ENCODE results near the gene GAD1. TPM values are rescaled to one million over a fixed set of nuclear protein-coding genes. Genes with fewer than 3 reads are reported as not detected.

GAD1 gene
- total RNA-seq, 1 donor from 2014 or later = 13.3 TPM

DNA sequence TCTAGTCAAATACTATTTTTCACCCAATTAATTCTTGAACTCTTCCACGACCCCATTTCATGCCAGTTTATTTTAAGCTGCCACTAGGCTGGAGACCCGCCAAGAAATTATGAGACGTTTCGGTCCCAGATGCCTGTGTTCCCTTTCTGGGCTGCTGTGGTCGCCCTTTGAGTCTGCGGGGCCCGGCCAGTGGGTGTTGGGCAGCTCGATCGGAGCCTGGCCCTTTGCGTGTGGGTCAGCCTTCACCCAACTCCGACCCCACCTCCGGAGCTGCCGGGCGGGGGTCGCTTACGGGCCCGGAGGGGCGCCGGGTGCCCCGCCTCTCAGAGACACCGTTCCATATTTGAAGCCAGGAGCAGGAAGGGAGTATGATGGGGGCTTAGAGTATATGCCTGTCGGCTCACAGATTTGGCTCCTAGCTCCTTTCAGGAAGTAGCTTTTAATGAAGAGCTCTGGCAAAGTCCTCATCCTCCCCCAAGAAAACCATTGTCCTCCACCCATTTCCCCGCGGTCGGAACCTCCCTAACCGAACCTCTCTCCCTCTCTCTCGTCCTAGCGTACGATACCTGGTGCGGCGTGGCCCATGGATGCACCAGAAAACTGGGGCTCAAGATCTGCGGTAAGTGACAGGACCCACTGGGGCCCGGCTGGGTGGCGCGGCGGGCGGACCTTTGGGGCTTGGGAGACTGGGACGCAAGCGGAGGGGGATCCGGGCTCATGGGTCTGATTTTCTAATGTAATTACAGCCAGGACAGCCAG, 5.0 kb downstream of the GAD1 start:
- Mint-ChIP-seq H3K4me1 (peaks cover 34% of the 10 kb centered on the region), H3K27ac (no peak overlapping the region), H3K9me3 (no peaks in the 10 kb centered on the region), H3K36me3 (ENCODE audit: low read depth) (peaks cover 8% of the 10 kb centered on the region), H3K27me3 (peaks cover 78% of the 10 kb centered on the region), H3K4me3 (peak overlapping the region; percentile 76)
- intact Hi-C loops (cut with micrococcal nuclease) = no loop called here
- no peak for DNase-seq

DNA sequence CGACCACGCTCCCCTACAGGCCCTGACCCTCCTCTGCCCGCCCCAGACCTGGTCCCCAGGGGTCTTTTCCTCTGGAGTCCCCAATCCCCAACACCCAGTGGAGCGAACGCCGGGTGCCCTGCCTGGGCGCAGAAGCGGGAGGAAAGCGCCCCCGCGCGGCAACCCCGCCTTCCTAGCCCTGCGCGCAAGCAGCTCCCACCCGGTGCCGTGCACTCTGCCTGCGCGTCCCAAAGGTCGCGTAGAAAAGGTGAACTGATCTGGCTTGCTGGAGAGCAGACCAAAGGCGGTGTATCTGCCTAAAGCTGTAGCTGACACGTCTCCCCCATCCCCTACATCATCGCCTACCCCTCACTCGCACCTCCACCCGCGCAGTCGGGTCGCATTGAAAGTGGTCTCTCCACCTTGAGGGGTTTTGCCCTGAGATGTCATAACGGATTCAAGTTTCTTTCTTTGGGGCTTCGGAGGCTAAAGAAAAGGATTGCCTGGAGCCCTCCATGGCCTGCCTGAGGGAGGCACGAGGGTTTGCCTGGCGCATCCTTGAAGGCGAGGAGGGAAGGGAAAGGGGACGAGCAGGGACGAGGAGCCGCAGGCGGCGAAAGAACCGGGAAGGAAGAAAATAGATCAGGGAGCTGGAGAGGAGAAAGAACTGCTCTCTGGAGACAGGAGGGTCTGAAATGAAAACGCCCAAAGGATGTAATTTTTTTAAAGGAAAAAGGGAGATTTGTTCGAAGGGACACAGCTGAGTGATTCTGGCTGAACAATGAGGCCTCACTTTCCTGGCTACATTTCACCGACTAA, 5.8 kb downstream of the GAD1 start:
- H3K27ac Mint-ChIP-seq = no peak overlapping the region
- H3K27me3 Mint-ChIP-seq = peaks cover 80% of the 10 kb centered on the region
- H3K4me1 Mint-ChIP-seq = peaks cover 30% of the 10 kb centered on the region
- no peaks in the 10 kb centered on the region for H3K9me3 Mint-ChIP-seq
- peaks cover 8% of the 10 kb centered on the region for H3K36me3 Mint-ChIP-seq (ENCODE audit: low read depth)
- intact Hi-C loops (cut with micrococcal nuclease) = loop anchor here (1.0 kb wide), 1 partner anchor 7 kb away; no protein-coding TSS in a partner anchor
- DNase-seq = peak; percentile 78
- peak overlapping the region; percentile 53 for H3K4me3 Mint-ChIP-seq

DNA sequence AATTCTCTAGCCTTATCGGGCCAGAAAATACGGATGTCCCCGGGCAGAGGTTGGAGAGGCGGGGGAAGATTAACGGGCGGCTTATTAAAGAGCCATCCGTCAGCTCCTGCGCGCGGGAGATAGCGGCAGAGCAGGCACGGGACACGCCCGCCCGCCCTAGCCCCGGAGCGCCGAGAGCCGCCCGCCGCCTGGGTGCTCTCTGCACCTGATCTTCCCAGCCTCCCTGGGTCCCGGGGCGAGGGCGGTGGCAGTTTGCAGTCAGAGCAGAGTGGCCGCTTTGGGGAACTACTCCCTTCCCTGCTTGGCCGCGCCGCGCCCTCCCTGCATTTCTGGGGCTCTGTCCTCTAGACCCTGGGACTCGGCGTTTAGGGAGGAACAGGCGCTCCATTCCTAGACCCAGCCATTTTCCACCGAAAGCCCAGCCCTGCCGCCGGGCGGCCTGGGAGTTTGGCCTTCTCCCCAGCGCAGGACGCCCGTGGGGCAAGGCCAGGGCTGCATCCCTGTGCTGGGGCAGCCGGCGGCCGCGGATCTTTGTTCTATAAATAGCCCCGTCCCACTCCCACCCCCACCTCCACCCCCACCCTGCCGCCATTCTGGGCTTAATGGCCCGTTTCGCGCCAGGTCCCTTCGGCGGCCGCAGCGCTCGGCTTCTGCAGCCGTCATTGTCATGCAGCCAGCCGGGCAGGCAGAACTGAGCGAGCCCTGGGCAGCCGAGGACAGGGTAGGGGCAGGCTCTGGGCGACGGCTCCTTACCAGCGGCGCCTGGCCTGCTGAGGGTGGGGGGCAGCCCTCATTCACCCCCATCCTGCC, 6.6 kb downstream of the GAD1 start:
- H3K4me3 Mint-ChIP-seq = no peak overlapping the region
- peaks cover 29% of the 10 kb centered on the region for H3K4me1 Mint-ChIP-seq
- H3K36me3 Mint-ChIP-seq (ENCODE audit: low read depth) = peaks cover 8% of the 10 kb centered on the region
- H3K27me3 Mint-ChIP-seq = peaks cover 79% of the 10 kb centered on the region
- no peaks in the 10 kb centered on the region for H3K9me3 Mint-ChIP-seq
- no peak for DNase-seq
- intact Hi-C loops (cut with micrococcal nuclease) = loop anchor here (1.0 kb wide), 1 partner anchor 8 kb away; no protein-coding TSS in a partner anchor
- no peak overlapping the region for H3K27ac Mint-ChIP-seq

DNA sequence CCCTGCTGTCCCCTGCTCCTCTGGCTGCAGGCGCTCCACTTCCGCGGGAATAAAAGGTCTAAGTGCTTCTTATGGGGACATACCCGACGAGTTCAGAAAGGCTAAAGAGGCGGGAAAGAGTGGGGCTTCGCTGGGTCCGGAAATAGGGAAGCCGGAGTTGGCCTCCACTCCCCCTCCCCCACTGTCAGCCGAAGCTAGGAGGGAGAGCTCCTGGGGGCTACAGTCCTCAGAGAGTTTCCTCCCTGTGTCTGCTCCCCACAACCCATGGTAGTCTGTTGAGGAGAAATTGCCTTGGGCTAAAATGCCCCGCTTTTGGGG, 7.2 kb downstream of the GAD1 start:
- Mint-ChIP-seq H3K27ac (no peak overlapping the region), H3K4me3 (no peak overlapping the region), H3K9me3 (no peaks in the 10 kb centered on the region), H3K4me1 (peaks cover 23% of the 10 kb centered on the region), H3K36me3 (ENCODE audit: low read depth) (peaks cover 8% of the 10 kb centered on the region), H3K27me3 (peaks cover 79% of the 10 kb centered on the region)
- intact Hi-C loops (cut with micrococcal nuclease) = loop anchor here (1.0 kb wide), 1 partner anchor 9 kb away; no protein-coding TSS in a partner anchor
- DNase-seq = no peak

DNA sequence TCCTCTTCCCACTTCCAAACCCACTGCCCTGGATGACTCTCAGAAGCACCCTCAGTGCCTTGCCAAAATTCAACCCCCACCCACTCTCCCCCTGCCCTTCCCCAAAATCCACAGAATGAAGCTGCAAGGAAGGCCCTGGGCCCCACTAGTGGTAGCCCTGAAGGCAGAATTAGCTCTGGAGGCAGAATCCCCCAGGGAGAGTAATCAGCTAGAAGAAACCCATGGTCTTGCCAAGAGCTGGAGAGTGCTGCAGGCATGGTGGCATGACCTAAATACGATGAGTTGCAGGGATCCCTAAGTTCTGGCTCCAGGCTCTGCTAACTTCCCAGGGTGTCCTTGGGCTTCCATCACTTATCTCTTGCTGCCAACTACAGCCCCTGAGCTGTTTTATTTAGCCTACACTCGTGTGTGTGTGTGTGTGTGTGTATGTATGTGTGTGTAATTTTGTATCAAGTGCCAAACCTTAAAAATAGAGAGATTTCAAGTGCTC, 7.9 kb downstream of the GAD1 start:
- intact Hi-C loops (cut with micrococcal nuclease) = no loop called here
- Mint-ChIP-seq H3K9me3 (no peaks in the 10 kb centered on the region), H3K4me1 (peaks cover 23% of the 10 kb centered on the region), H3K27me3 (peaks cover 75% of the 10 kb centered on the region), H3K4me3 (no peak overlapping the region), H3K27ac (no peak overlapping the region), H3K36me3 (ENCODE audit: low read depth) (peaks cover 8% of the 10 kb centered on the region)
- no peak for DNase-seq

DNA sequence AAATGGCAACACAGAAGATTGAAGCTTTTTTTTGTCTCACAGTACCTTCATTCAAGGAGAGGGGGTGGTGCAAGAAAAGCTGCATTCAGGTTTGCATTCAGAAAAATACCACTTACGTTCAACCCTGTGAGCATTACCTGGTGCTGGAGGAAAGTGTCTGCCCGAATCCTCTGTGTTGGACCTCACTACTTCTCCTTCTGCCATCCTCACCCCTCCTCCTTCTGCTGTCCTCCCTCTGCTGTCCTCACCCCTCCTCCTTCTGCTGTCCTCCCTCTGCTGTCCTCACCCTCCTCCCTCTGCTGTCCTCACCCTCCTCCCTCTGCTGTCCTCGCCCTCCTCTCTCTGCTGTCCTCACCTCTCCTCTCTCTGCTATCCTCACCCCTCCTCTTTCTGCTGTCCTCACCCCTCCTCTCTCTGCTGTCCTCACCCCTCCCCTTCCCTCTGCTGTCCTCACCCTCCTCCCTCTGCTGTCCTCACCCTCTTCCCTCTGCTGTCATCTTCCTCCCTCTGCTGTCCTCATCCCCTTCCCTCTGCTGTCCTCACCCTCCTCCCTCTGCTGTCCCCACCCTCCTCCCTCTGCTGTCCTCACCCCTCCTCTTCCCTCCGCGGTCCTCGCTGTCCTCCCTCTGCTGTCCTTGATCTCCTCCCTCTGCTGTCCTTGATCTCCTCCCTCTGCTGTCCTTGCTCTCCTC, 11.3 kb downstream of the GAD1 start:
- Mint-ChIP-seq H3K4me3 (no peak overlapping the region), H3K36me3 (ENCODE audit: low read depth) (peaks cover 2% of the 10 kb centered on the region), H3K27me3 (peaks cover 47% of the 10 kb centered on the region), H3K27ac (no peak overlapping the region), H3K4me1 (peaks cover 3% of the 10 kb centered on the region), H3K9me3 (no peaks in the 10 kb centered on the region)
- DNase-seq = no peak
- intact Hi-C loops (cut with micrococcal nuclease) = no loop called here

DNA sequence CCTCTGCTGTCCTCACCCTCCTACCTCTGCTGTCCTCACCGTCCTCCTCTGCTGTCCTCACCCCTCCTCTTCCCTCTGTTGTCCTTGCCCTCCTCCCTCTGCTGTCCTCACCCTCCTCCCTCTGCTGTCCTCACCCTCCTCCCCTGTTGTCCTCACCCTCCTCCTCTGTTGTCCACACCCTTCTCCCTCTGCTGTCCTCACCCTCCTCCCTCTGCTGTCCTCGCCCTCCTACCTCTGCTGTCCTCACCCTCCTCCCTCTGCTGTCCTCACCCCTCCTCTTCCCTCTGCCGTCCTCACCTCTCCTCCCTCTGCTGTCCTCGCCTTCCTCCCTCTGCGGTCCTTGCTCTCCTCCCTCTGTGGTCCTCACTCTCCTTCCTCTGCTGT, 11.8 kb downstream of the GAD1 start:
- H3K4me1 Mint-ChIP-seq = peaks cover 3% of the 10 kb centered on the region
- intact Hi-C loops (cut with micrococcal nuclease) = no loop called here
- H3K36me3 Mint-ChIP-seq (ENCODE audit: low read depth) = peaks cover 2% of the 10 kb centered on the region
- no peak for DNase-seq
- H3K27me3 Mint-ChIP-seq = peaks cover 47% of the 10 kb centered on the region
- no peaks in the 10 kb centered on the region for H3K9me3 Mint-ChIP-seq
- no peak overlapping the region for H3K4me3 Mint-ChIP-seq
- H3K27ac Mint-ChIP-seq = no peak overlapping the region

DNA sequence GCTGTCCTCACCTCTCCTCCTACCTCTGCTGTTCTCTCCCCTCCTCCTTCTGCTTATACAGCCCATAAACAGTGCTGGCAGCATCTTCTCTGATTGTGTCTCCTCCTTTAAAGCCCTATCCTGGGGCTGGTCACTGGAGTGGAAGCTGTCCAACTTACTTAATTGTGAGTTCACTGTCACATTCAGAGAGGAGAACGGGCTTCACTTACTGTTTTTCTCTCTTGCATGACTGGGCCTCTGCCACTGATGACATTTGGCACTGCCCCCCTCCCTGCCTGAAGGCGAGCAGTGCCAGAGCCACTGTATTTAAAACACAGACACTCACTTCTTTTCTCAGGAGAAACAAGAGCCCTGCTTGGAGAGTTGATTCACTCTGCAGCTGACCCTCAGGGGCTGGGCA, 12.3 kb downstream of the GAD1 start:
- Mint-ChIP-seq H3K36me3 (ENCODE audit: low read depth) (peaks cover 2% of the 10 kb centered on the region), H3K9me3 (no peaks in the 10 kb centered on the region), H3K27me3 (peaks cover 43% of the 10 kb centered on the region), H3K4me3 (no peak overlapping the region), H3K4me1 (peaks cover 3% of the 10 kb centered on the region), H3K27ac (no peak overlapping the region)
- intact Hi-C loops (cut with micrococcal nuclease) = no loop called here
- DNase-seq = no peak

DNA sequence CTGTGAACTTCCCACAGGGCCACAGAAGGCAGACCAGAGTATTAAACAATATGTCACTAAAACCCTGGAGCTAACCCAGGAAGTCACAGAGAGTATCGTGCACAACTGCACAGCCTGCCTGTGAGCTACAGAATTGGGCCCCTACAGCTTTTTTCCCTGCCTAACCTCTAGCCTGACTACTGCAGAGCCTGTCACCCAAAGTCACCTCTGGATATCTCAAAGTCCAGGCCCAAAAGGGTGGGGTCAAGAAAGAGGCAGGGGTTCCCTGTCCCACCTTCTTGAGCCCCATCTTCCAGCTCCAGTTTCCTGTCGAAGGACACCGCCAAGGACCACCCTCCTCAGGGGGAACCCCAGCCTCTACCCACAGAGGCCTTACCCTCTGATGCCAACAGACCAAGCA, 13.5 kb downstream of the GAD1 start:
- Mint-ChIP-seq H3K9me3 (no peaks in the 10 kb centered on the region), H3K27me3 (peaks cover 33% of the 10 kb centered on the region), H3K27ac (no peak overlapping the region), H3K4me3 (no peak overlapping the region), H3K4me1 (peaks cover 3% of the 10 kb centered on the region), H3K36me3 (ENCODE audit: low read depth) (peaks cover 2% of the 10 kb centered on the region)
- no peak for DNase-seq
- intact Hi-C loops (cut with micrococcal nuclease) = no loop called here

DNA sequence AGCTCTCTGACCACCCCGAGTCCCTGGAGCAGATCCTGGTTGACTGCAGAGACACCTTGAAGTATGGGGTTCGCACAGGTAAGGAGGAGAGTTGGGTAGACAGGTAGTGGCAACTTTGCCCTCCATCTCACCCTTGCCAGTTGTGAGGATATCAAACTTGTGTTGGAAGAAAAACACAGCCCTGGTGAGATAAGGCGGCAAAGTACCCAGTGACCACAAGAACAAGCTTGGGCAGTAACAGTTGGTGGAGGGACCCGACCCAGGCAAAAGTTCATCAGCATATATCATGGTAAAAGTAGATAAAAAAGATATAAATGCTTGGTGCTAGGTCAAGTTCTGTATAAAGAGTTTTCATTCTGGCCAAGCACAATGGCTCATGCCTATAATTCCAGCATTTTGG, 14.4 kb downstream of the GAD1 start:
- Mint-ChIP-seq H3K27me3 (peaks cover 28% of the 10 kb centered on the region), H3K4me3 (no peak overlapping the region), H3K36me3 (ENCODE audit: low read depth) (peaks cover 2% of the 10 kb centered on the region), H3K4me1 (peaks cover 3% of the 10 kb centered on the region), H3K9me3 (no peaks in the 10 kb centered on the region), H3K27ac (no peak overlapping the region)
- intact Hi-C loops (cut with micrococcal nuclease) = no loop called here
- no peak for DNase-seq

DNA sequence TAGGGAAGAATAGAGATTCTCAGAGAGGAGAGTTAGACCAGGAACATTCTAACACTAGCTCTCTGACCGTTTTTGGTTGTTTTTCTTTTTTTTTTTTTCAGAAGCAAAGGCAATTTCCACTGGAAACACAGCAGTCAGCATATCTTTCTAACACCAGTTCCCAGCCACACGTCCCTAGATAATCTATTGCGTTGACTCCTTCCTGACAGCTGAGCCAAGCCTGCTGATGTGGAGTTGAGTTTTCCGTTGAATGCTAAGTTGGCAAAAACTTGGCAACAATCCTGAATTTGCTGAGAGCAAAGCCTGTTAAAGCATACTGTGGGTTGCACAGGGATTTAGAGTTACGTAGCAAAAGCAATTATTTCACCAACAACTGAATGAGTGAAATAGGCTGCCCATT, 19.3 kb downstream of the GAD1 start:
- intact Hi-C loops (cut with micrococcal nuclease) = no loop called here
- no peaks in the 10 kb centered on the region for H3K4me1 Mint-ChIP-seq
- no peaks in the 10 kb centered on the region for H3K9me3 Mint-ChIP-seq
- no peak overlapping the region for H3K4me3 Mint-ChIP-seq
- no peak overlapping the region for H3K27ac Mint-ChIP-seq
- no peak for DNase-seq
- H3K36me3 Mint-ChIP-seq (ENCODE audit: low read depth) = peaks cover 4% of the 10 kb centered on the region
- peaks cover 4% of the 10 kb centered on the region for H3K27me3 Mint-ChIP-seq

DNA sequence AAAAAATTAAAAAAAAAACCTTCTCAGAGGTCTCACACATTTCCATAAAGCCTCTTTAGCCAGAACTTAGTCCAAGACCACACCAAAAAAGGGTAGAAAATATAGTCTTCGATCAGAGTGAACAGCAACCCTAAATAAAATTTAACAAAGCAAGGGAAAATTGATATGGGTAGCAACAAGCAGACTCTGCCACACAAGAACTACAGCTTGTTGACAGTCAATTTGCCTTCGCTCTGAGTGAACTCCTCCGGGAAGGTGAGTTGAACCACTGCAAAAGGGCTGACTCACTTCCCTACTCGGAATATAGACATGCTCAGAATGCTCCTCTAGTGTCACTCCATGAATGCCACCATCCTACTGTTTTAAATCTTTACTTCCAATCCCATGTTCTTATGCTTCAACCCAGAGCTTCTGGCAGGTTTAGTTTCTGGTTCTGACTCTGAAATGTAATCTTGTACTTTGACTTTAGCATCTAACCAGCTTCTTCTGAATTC, 24.1 kb downstream of the GAD1 start:
- Mint-ChIP-seq H3K36me3 (ENCODE audit: low read depth) (peaks cover 6% of the 10 kb centered on the region), H3K4me3 (no peak overlapping the region), H3K9me3 (peaks cover 8% of the 10 kb centered on the region), H3K27me3 (peaks cover 2% of the 10 kb centered on the region), H3K4me1 (peaks cover 22% of the 10 kb centered on the region), H3K27ac (no peak overlapping the region)
- intact Hi-C loops (cut with micrococcal nuclease) = no loop called here
- DNase-seq = no peak

DNA sequence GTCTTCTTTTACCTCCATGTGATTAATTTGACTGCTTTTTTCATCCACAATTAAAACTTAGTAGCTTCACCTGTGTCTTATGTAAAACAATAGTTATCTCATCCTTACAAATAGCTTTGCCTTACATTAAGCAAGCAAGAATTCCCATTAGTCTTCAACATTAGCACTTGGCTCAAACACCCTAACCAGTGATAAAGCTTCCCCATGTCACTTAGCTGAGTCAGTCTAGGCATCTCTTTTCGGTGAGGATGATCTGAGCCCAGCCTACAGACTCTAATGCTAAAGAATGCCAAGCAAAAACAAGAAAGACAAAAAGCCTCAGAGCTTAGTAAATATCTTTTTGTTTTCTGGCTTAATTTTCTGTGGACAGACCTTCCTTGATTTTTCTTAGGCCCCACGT, 26.1 kb downstream of the GAD1 start:
- H3K27me3 Mint-ChIP-seq = peaks cover 2% of the 10 kb centered on the region
- peaks cover 8% of the 10 kb centered on the region for H3K9me3 Mint-ChIP-seq
- intact Hi-C loops (cut with micrococcal nuclease) = no loop called here
- no peak overlapping the region for H3K27ac Mint-ChIP-seq
- peaks cover 7% of the 10 kb centered on the region for H3K36me3 Mint-ChIP-seq (ENCODE audit: low read depth)
- H3K4me3 Mint-ChIP-seq = no peak overlapping the region
- H3K4me1 Mint-ChIP-seq = peaks cover 22% of the 10 kb centered on the region
- DNase-seq = no peak
